WTC11 (cell line): ENCODE measurements around the gene TNFRSF14. TPM values are rescaled to one million over a fixed set of nuclear protein-coding genes. Genes with fewer than 3 reads are reported as not detected.

Experiments
- ATAC-seq: fragments of 200-7000 bp; cut with Tn5 transposase; 2 replicates; pipeline ENCODE4 v1.10.0; 2021; ENCODE audit warnings: mild to moderate bottlenecking, moderate library complexity
- CTCF ChIA-PET: fragments of 300-600 bp; sonication (Branson Sonifier 250); formaldehyde crosslinking; loops from one replicate; lab custom pipeline; 2021; ENCODE audit warnings: antibody characterized with exemption; lab: Charles Lee
- POLR2A ChIA-PET: fragments of 350-600 bp; sonication (Branson Sonifier 250); formaldehyde crosslinking; loops from one replicate; lab custom pipeline; 2021; ENCODE audit warnings: antibody characterized with exemption; lab: Charles Lee
- DNase-seq: peaks from one replicate; pipeline ENCODE4 v3.0.0; 2021; ENCODE audit warnings: low spot score
- H3K27ac Mint-ChIP-seq: 2 replicates; pipeline ENCODE4 v1.8.0; 2021; ENCODE audit warnings: mixed read lengths
- H3K27me3 Mint-ChIP-seq: 2 replicates; pipeline ENCODE4 v1.8.0; 2021; ENCODE audit warnings: low read depth, mild to moderate bottlenecking, moderate library complexity, mixed read lengths
- H3K36me3 Mint-ChIP-seq: 2 replicates; pipeline ENCODE4 v1.8.0; 2021; ENCODE audit warnings: mixed read lengths
- H3K4me1 Mint-ChIP-seq: 2 replicates; pipeline ENCODE4 v1.8.0; 2022; ENCODE audit warnings: mixed read lengths
- H3K4me3 Mint-ChIP-seq: 2 replicates; pipeline ENCODE4 v1.8.0; 2021; ENCODE audit warnings: mild to moderate bottlenecking, moderate library complexity, mixed read lengths
- H3K9me3 Mint-ChIP-seq: 2 replicates; pipeline ENCODE4 v1.8.0; 2021; ENCODE audit warnings: mixed read lengths
- ATF1 ChIP-seq: sonication (generic); formaldehyde crosslinking; IDR thresholded peaks from 2 replicates; pipeline ENCODE4 v1.8.1; 2023; ENCODE audit warnings: mild to moderate bottlenecking, moderate library complexity, missing genetic modification reagents
- CBFB ChIP-seq: sonication (generic); formaldehyde crosslinking; IDR thresholded peaks from 2 replicates; pipeline ENCODE4 v1.8.1; 2022; ENCODE audit warnings: mild to moderate bottlenecking, low read depth, missing genetic modification reagents
- CREB1 ChIP-seq: sonication (generic); formaldehyde crosslinking; IDR thresholded peaks from 2 replicates; pipeline ENCODE4 v1.8.0; 2023; ENCODE audit warnings: mild to moderate bottlenecking, missing genetic modification reagents
- CREM ChIP-seq: sonication (generic); formaldehyde crosslinking; IDR thresholded peaks from 2 replicates; pipeline ENCODE4 v1.8.1; 2022; ENCODE audit warnings: mild to moderate bottlenecking, missing genetic modification reagents, moderate library complexity
- ELF4 ChIP-seq: sonication (generic); formaldehyde crosslinking; IDR thresholded peaks from 2 replicates; pipeline ENCODE4 v1.8.1; 2022; ENCODE audit warnings: low read depth, mild to moderate bottlenecking, moderate library complexity, missing genetic modification reagents
- EMX1 ChIP-seq: fragments of 250-450 bp; sonication (Bioruptor Pico); IDR thresholded peaks from 2 replicates; pipeline ENCODE4 v1.8.0; 2021; ENCODE audit warnings: mild to moderate bottlenecking
- FOXP1 ChIP-seq: sonication (generic); formaldehyde crosslinking; IDR thresholded peaks from 2 replicates; pipeline ENCODE4 v1.8.0; 2022; ENCODE audit warnings: missing genetic modification reagents, mild to moderate bottlenecking, moderate library complexity, borderline replicate concordance
- GTF2I ChIP-seq: fragments of 250-450 bp; sonication (Bioruptor Pico); conservative IDR thresholded peaks from 2 replicates; pipeline ENCODE4 v1.4.0; 2021; ENCODE audit warnings: mild to moderate bottlenecking
- NFATC4 ChIP-seq: fragments of 250-450 bp; sonication (Bioruptor Pico); IDR thresholded peaks from 2 replicates; pipeline ENCODE4 v1.9.0; 2021; ENCODE audit warnings: mild to moderate bottlenecking
- NR2C2 ChIP-seq: sonication (generic); formaldehyde crosslinking; IDR thresholded peaks from 2 replicates; pipeline ENCODE4 v1.8.0; 2022; ENCODE audit warnings: mild to moderate bottlenecking, missing genetic modification reagents
- NR3C1 ChIP-seq: sonication (generic); formaldehyde crosslinking; conservative IDR thresholded peaks from 2 replicates; pipeline ENCODE4 v1.8.1; 2023; ENCODE audit warnings: low read depth, mild to moderate bottlenecking, missing genetic modification reagents
- RORB ChIP-seq: fragments of 250-450 bp; sonication (Bioruptor Pico); IDR thresholded peaks from 2 replicates; pipeline ENCODE4 v1.9.0; 2021; ENCODE audit warnings: mild to moderate bottlenecking
- SMAD3 ChIP-seq: sonication (generic); formaldehyde crosslinking; IDR thresholded peaks from 2 replicates; pipeline ENCODE4 v1.8.0; 2022; ENCODE audit warnings: missing genetic modification reagents, mild to moderate bottlenecking, borderline replicate concordance
- TEAD1 ChIP-seq: sonication (generic); formaldehyde crosslinking; IDR thresholded peaks from 2 replicates; pipeline ENCODE4 v1.8.0; 2022; ENCODE audit warnings: mild to moderate bottlenecking, missing genetic modification reagents
- TEAD4 ChIP-seq: sonication (generic); formaldehyde crosslinking; IDR thresholded peaks from 2 replicates; pipeline ENCODE4 v1.8.0; 2022; ENCODE audit warnings: mild to moderate bottlenecking, missing genetic modification reagents
- ZNF317 ChIP-seq: sonication (generic); formaldehyde crosslinking; IDR thresholded peaks from 2 replicates; pipeline ENCODE4 v1.8.1; 2023; ENCODE audit warnings: low read depth, mild to moderate bottlenecking, moderate library complexity, missing genetic modification reagents, borderline replicate concordance
- ZNF396 ChIP-seq: fragments of 250-450 bp; sonication (Bioruptor Pico); IDR thresholded peaks from 2 replicates; pipeline ENCODE4 v1.8.0; 2021; ENCODE audit warnings: mild to moderate bottlenecking, moderate library complexity, borderline replicate concordance
- ZNF423 ChIP-seq: fragments of 250-450 bp; sonication (Bioruptor Pico); IDR thresholded peaks from 2 replicates; pipeline ENCODE4 v2.1.2; 2022; ENCODE audit warnings: mild to moderate bottlenecking, moderate library complexity
- total RNA-seq: library from RNA; stranded (reverse); gene quantifications from 3 replicates; pipeline ENCODE4 v1.2.3, GENCODE V29; 2021
- TF ChIP-seq, protein P1 (sequence below): fragments of 250-450 bp; sonication (Bioruptor Pico); IDR thresholded peaks from 2 replicates; pipeline ENCODE4 v1.9.0; 2021; ENCODE audit warnings: moderate library complexity, mild to moderate bottlenecking, inconsistent platforms, borderline replicate concordance
- TF ChIP-seq, protein P2 (sequence below): sonication (generic); formaldehyde crosslinking; IDR thresholded peaks from 2 replicates; pipeline ENCODE4 v1.8.1; 2023; ENCODE audit warnings: mild to moderate bottlenecking, missing genetic modification reagents
- TF ChIP-seq, protein P3 (sequence below): fragments of 250-450 bp; sonication (Bioruptor Pico); IDR thresholded peaks from 2 replicates; pipeline ENCODE4 v1.9.0; 2021; ENCODE audit warnings: mild to moderate bottlenecking
- TF ChIP-seq, protein P4 (sequence below): sonication (generic); formaldehyde crosslinking; IDR thresholded peaks from 2 replicates; pipeline ENCODE4 v1.8.1; 2022; ENCODE audit warnings: mild to moderate bottlenecking, moderate library complexity, missing genetic modification reagents
- TF ChIP-seq, protein P5 (sequence below): sonication (generic); formaldehyde crosslinking; IDR thresholded peaks from 2 replicates; pipeline ENCODE4 v1.8.0; 2022; ENCODE audit warnings: mild to moderate bottlenecking, missing genetic modification reagents
- TF ChIP-seq, protein P6 (sequence below): sonication (generic); formaldehyde crosslinking; IDR thresholded peaks from 2 replicates; pipeline ENCODE4 v1.8.1; 2023; ENCODE audit warnings: mild to moderate bottlenecking, missing genetic modification reagents, moderate library complexity
- TF ChIP-seq, protein P7 (sequence below): sonication (generic); formaldehyde crosslinking; IDR thresholded peaks from 2 replicates; pipeline ENCODE4 v1.8.0; 2023; ENCODE audit warnings: mild to moderate bottlenecking, missing genetic modification reagents

TNFRSF14 gene
- total RNA-seq, 1 experiment from 2014 or later, result 0.87 TPM

DNA sequence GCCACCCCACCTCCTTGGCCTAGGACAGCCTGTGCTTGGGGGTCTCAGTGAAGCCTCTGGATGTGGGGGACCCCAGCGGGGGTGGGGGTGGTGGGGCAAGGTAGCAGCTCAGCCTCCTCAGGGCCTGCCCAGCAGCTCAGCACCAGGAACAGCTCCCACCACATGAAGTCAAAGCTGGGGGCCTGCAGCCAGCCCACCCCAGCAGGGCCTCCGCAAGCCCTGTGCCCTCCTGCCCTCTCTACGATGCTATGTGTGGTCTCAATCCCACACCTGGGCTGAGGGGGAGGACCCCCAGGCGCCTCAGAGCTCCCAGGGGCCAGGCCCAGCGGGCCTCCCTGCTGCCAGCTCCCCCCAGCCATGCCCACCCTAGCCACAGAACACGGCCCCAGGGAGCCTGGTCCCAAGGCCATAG is 48.4 kb upstream of the TNFRSF14 start (continued):
- TF ChIP-seq, protein P1, sequence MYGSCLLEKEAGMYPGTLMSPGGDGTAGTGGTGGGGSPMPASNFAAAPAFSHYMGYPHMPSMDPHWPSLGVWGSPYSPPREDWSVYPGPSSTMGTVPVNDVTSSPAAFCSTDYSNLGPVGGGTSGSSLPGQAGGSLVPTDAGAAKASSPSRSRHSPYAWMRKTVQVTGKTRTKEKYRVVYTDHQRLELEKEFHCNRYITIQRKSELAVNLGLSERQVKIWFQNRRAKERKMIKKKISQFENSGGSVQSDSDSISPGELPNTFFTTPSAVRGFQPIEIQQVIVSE (CRISPR knock-in tag), result no peak
- TF ChIP-seq, protein P2, sequence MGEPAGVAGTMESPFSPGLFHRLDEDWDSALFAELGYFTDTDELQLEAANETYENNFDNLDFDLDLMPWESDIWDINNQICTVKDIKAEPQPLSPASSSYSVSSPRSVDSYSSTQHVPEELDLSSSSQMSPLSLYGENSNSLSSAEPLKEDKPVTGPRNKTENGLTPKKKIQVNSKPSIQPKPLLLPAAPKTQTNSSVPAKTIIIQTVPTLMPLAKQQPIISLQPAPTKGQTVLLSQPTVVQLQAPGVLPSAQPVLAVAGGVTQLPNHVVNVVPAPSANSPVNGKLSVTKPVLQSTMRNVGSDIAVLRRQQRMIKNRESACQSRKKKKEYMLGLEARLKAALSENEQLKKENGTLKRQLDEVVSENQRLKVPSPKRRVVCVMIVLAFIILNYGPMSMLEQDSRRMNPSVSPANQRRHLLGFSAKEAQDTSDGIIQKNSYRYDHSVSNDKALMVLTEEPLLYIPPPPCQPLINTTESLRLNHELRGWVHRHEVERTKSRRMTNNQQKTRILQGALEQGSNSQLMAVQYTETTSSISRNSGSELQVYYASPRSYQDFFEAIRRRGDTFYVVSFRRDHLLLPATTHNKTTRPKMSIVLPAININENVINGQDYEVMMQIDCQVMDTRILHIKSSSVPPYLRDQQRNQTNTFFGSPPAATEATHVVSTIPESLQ (CRISPR knock-in tag), result no peak
- TF ChIP-seq TEAD1 (CRISPR knock-in tag) (no peak), CREB1 (no peak), ELF4 (no peak), ATF1 (CRISPR knock-in tag) (no peak), ZNF317 (no peak)

DNA sequence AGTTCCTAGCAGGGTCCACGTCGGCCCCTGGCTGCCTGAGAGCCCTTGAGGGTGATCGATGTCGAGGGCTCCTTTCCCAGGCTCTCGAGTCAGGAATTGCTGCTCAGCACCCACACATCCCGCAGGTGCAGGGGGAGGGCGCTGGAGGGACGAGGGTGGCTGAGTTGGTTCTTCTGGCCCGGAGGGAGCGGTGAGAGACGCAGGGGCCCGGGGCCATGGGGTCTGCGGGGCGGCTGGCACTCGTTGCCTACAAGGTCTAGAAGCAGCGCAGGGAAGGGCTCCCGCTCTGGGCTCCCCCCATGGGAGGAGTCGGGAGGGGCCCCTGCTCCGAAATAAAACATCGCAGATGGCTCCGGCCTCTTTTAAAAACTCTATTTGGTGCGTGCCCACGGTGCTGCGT is 48.0 kb upstream of the TNFRSF14 start:
- no peak for DNase-seq
- Mint-ChIP-seq H3K9me3 (no peaks in the 10 kb centered on the region), H3K27me3 (no peaks in the 10 kb centered on the region), H3K4me3 (no peak overlapping the region), H3K27ac (no peak overlapping the region), H3K36me3 (peaks cover 15% of the 10 kb centered on the region), H3K4me1 (no peaks in the 10 kb centered on the region)
- POLR2A ChIA-PET, result no interaction called here
- CTCF ChIA-PET, result no interaction called here
- TF ChIP-seq ZNF396 (CRISPR knock-in tag), result no peak
- TF ChIP-seq CREB1, result no peak
- no peak for TF ChIP-seq CREM (CRISPR knock-in tag)
- TF ChIP-seq CBFB (CRISPR knock-in tag), result no peak
- TF ChIP-seq RORB (CRISPR knock-in tag), result no peak
- no peak for TF ChIP-seq TEAD4 (CRISPR knock-in tag)
- TF ChIP-seq GTF2I, result no peak
- TF ChIP-seq, protein P2 (CRISPR knock-in tag), result no peak
- TF ChIP-seq, protein P3, sequence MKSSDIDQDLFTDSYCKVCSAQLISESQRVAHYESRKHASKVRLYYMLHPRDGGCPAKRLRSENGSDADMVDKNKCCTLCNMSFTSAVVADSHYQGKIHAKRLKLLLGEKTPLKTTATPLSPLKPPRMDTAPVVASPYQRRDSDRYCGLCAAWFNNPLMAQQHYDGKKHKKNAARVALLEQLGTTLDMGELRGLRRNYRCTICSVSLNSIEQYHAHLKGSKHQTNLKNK (CRISPR knock-in tag), result no peak
- no peak for TF ChIP-seq FOXP1 (CRISPR knock-in tag)
- TF ChIP-seq, protein P4, sequence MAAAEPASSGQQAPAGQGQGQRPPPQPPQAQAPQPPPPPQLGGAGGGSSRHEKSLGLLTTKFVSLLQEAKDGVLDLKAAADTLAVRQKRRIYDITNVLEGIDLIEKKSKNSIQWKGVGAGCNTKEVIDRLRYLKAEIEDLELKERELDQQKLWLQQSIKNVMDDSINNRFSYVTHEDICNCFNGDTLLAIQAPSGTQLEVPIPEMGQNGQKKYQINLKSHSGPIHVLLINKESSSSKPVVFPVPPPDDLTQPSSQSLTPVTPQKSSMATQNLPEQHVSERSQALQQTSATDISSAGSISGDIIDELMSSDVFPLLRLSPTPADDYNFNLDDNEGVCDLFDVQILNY (CRISPR knock-in tag), result no peak
- ATAC-seq, result no peak

DNA sequence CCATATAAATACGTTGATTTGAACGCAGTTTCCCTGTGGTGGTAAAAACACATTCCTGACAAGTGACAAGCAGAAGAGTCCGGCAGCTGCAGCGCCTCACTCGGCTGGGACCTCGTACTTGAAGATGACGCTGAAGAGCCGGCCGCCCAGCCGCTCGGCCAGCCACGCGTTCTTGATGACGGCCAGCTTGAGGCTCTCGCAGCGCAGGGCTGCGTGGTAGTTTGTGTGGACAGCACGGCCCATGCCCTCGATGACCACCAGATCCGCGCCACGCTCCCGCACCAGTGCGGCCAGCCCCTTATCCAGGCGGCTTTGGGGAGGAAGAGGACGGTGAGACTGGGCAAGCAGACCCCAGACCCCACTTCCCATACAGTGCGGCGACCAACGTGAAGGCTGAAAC is 47.4 kb upstream of the TNFRSF14 start:
- Mint-ChIP-seq H3K27ac (no peak overlapping the region), H3K4me3 (no peak overlapping the region), H3K36me3 (peaks cover 17% of the 10 kb centered on the region), H3K27me3 (no peaks in the 10 kb centered on the region), H3K4me1 (no peaks in the 10 kb centered on the region), H3K9me3 (no peaks in the 10 kb centered on the region)
- ChIA-PET CTCF (no interaction called here), POLR2A (no interaction called here)
- no peak for DNase-seq
- ATAC-seq, result no peak
- TF ChIP-seq, protein P5, sequence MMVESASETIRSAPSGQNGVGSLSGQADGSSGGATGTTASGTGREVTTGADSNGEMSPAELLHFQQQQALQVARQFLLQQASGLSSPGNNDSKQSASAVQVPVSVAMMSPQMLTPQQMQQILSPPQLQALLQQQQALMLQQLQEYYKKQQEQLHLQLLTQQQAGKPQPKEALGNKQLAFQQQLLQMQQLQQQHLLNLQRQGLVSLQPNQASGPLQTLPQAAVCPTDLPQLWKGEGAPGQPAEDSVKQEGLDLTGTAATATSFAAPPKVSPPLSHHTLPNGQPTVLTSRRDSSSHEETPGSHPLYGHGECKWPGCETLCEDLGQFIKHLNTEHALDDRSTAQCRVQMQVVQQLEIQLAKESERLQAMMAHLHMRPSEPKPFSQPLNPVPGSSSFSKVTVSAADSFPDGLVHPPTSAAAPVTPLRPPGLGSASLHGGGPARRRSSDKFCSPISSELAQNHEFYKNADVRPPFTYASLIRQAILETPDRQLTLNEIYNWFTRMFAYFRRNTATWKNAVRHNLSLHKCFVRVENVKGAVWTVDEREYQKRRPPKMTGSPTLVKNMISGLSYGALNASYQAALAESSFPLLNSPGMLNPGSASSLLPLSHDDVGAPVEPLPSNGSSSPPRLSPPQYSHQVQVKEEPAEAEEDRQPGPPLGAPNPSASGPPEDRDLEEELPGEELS (CRISPR knock-in tag), result no peak
- TF ChIP-seq, protein P6, sequence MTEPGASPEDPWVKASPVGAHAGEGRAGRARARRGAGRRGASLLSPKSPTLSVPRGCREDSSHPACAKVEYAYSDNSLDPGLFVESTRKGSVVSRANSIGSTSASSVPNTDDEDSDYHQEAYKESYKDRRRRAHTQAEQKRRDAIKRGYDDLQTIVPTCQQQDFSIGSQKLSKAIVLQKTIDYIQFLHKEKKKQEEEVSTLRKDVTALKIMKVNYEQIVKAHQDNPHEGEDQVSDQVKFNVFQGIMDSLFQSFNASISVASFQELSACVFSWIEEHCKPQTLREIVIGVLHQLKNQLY (CRISPR knock-in tag), result no peak
- TF ChIP-seq NFATC4 (CRISPR knock-in tag) (no peak), NR3C1 (CRISPR knock-in tag) (no peak), SMAD3 (CRISPR knock-in tag) (no peak), EMX1 (CRISPR knock-in tag) (no peak), ZNF423 (CRISPR knock-in tag) (no peak), NR2C2 (CRISPR knock-in tag) (no peak)
- TF ChIP-seq, protein P7, sequence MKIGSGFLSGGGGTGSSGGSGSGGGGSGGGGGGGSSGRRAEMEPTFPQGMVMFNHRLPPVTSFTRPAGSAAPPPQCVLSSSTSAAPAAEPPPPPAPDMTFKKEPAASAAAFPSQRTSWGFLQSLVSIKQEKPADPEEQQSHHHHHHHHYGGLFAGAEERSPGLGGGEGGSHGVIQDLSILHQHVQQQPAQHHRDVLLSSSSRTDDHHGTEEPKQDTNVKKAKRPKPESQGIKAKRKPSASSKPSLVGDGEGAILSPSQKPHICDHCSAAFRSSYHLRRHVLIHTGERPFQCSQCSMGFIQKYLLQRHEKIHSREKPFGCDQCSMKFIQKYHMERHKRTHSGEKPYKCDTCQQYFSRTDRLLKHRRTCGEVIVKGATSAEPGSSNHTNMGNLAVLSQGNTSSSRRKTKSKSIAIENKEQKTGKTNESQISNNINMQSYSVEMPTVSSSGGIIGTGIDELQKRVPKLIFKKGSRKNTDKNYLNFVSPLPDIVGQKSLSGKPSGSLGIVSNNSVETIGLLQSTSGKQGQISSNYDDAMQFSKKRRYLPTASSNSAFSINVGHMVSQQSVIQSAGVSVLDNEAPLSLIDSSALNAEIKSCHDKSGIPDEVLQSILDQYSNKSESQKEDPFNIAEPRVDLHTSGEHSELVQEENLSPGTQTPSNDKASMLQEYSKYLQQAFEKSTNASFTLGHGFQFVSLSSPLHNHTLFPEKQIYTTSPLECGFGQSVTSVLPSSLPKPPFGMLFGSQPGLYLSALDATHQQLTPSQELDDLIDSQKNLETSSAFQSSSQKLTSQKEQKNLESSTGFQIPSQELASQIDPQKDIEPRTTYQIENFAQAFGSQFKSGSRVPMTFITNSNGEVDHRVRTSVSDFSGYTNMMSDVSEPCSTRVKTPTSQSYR, result no peak
